ENCODE measurements around the gene HOTAIR.

GRCh38 chr12:54022960-54023884, 48.5 kb upstream of the HOTAIR start:
- TF ChIP-seq CTCF (IDR thresholded peaks at IDR 0.05; ENCODE audit: low read length), result no peak
- TF ChIP-seq EZH2 (optimal IDR thresholded peaks at IDR 0.05; ENCODE audit: low read depth, low read length), result no peak

Data from MM.1S (cell line).